Spleen (tissue), 11 donors: ENCODE measurements around the gene NEAT1. TPM values are rescaled to one million over a fixed set of nuclear protein-coding genes. Genes with fewer than 3 reads are reported as not detected.
A peak's percentile ranks its signal among the peaks of the same experiment; 100 is the strongest.

Source experiments
- DNase-seq: peaks from one replicate; pipeline ENCODE4 v3.0.0-alpha.2; 2020
- H3K27ac ChIP-seq, 8 donors: fragments of 200-600 bp; sonication (generic) in 7 of 8; 1 replicate in 4 of 8; 2 replicates in 4 of 8; pipeline versions ENCODE4 v1.5.0 to v1.8.0; 2016 to 2021; ENCODE audit warnings: inconsistent platforms in 4 of 8, mild to moderate bottlenecking in 4 of 8, moderate library complexity in 1 of 8
- H3K27me3 ChIP-seq, 7 donors: fragments of 200-600 bp; sonication (generic) in 6 of 7; replicated peaks in 1 of 7; 1 replicate in 4 of 7; 2 replicates in 3 of 7; pipeline versions ENCODE4 v1.5.0 to v1.8.0; 2016 to 2021; ENCODE audit warnings: inconsistent platforms in 3 of 7, mild to moderate bottlenecking in 1 of 7
- H3K36me3 ChIP-seq, 6 donors: fragments of 200-600 bp; sonication (generic) in 5 of 6; 1 replicate in 4 of 6; 2 replicates in 2 of 6; pipeline versions ENCODE4 v1.5.0 to v1.8.0; 2016 to 2021; ENCODE audit warnings: inconsistent platforms in 2 of 6
- H3K4me1 ChIP-seq, 6 donors: fragments of 200-600 bp; sonication (generic) in 5 of 6; 1 replicate in 3 of 6; 2 replicates in 3 of 6; pipeline versions ENCODE4 v1.5.0 to v1.8.0; 2016 to 2021; ENCODE audit warnings: inconsistent platforms in 3 of 6
- H3K4me3 ChIP-seq, 8 donors: fragments of 200-600 bp; sonication (generic) in 7 of 8; 1 replicate in 4 of 8; 2 replicates in 4 of 8; pipeline versions ENCODE4 v1.5.0 to v1.8.0; 2016 to 2021; ENCODE audit warnings: inconsistent platforms in 4 of 8, mild to moderate bottlenecking in 4 of 8, moderate library complexity in 2 of 8
- H3K9me3 ChIP-seq, 8 donors: fragments of 200-600 bp; sonication (generic) in 7 of 8; 1 replicate in 4 of 8; 2 replicates in 4 of 8; pipeline versions ENCODE4 v1.5.0 to v1.8.0; 2016 to 2021; ENCODE audit warnings: inconsistent platforms in 4 of 8
- POLR2A ChIP-seq, 3 donors: fragments of 450-650 bp; IDR thresholded peaks; one replicate each; pipeline ENCODE4 v1.5.1; 2017; ENCODE audit warnings: antibody characterized with exemption in 3 of 3, mild to moderate bottlenecking in 1 of 3
- POLR2AphosphoS5 ChIP-seq, 3 donors: sonication (generic); formaldehyde crosslinking; IDR thresholded peaks; one replicate each; pipeline ENCODE4 v1.5.1; 2017; ENCODE audit warnings: antibody characterized with exemption in 3 of 3
- WGBS, 5 donors: extraction: QIAGEN DNeasy Blood & Tissue Kit in 3 of 5; methylation state at CpG; one replicate each; pipeline versions ENCODE4 v1.1.5 to v1.1.7; 2013 to 2018; 5-methylcytosine and 5-hydroxymethylcytosine counted together
- intact Hi-C: fragments of 100-400 bp; cut with DNase I; formaldehyde crosslinking; loops from one replicate; pipeline ENCODE4 v1.15.0; 2023; ENCODE audit warnings: low total_unique reads
- polyA plus RNA-seq, 3 donors: library from polyadenylated mRNA; stranded (reverse); fragments of 200-250 nt; gene quantifications; one replicate each; pipeline ENCODE4 v1.2.1, GENCODE V29; 2013
- total RNA-seq, 7 donors: library from RNA; depleted of rRNA in 3 of 7; stranded (reverse); fragments of >200 nt in 3 of 7; fragmentation: NEBNext Ultra II Directional in 4 of 7; extraction: Animal tissue kit (Norgen Biotek cat#: 25700) in 4 of 7; gene quantifications; one replicate each; pipeline versions ENCODE4 v1.1.0 to v1.2.1, GENCODE V29; 2016 to 2021
- TF ChIP-seq, protein P1 (sequence below), 11 experiments: fragments of 200-600 bp in 7 of 11; fragments of 450-650 bp in 4 of 11; sonication (generic) in 4 of 11; IDR thresholded peaks in 8 of 11; conservative IDR thresholded peaks in 3 of 11; 1 replicate in 7 of 11; 2 replicates in 4 of 11; pipeline versions ENCODE4 v1.4.0 to v1.8.0; 2016 to 2021; ENCODE audit warnings: antibody characterized with exemption in 11 of 11, inconsistent platforms in 4 of 11, mild to moderate bottlenecking in 1 of 11
- donor health status: healthy with polysubstance abuse.
- donor health status: DM: no; HTN: no; CAD: no; lungs with moderate emphysema.
- donor health status: DM: no; HTN: no; CAD: no.
- donor health status: Bipolar disorder and iron deficiency.
- donor health status: healthy.
- donor health status: DM: no; HTN: no; CAD: no.
- donor health status: DM: yes; HTN: yes; CAD: no.

The NEAT1 gene
- total and polyA plus RNA-seq, 10 donors: 266 to 1,804 (median 874) TPM

DNA sequence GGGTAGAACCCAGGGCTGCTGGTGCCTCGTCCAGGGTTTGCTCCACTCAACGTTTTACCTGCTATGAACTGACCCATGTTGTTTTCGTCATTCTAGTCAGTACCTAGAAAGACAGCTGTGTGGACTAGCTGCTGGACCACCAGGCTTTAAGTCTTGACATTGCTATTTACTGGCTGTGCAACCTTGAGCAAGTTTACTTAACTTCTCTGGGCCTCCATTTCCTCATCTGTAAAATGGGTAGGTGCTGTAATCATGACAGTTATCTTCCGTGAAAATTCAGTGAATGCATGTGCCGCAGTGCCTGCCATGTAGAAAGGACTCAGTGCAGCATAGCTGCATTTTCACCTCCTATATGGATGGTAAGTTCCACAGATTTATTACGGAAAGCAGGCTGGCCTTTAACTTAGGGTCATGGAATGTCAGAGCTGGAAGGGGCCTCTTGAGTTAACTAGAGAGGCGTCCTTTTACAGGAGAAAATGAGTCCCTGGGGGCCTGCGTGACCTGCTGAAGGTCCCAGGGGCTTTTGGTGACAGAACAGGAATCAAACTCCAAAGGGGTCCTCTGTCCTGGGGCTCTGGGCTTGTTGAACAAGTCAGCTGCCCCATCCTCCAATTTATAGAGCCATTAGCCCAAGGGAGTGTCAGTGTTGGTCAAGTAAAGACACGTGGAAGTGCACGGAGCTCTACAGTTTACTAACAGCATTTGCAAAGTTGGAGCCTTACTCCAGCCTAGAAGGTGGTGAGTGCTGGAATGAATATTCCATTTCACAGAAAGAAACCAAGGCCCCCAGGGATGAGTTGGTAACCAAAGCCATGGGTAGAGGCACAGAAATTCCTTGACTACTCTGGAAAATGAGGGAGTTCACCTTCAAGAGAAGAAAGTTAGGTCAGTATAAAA is 64.2 kb downstream of the NEAT1 start:
- H3K9me3 ChIP-seq: no peaks in the 10 kb centered on the region
- intact Hi-C loops: no loop called here
- H3K27ac ChIP-seq: peak overlapping the region in 7 of 8 donors; percentile 58 to 100 (median 96)
- H3K4me3 ChIP-seq: no peak overlapping the region
- no peaks in the 10 kb centered on the region for H3K27me3 ChIP-seq
- no peak for TF ChIP-seq POLR2A (IDR thresholded peaks at IDR 0.05)
- TF ChIP-seq POLR2AphosphoS5 (IDR thresholded peaks at IDR 0.05): no peak
- TF ChIP-seq, protein P1, sequence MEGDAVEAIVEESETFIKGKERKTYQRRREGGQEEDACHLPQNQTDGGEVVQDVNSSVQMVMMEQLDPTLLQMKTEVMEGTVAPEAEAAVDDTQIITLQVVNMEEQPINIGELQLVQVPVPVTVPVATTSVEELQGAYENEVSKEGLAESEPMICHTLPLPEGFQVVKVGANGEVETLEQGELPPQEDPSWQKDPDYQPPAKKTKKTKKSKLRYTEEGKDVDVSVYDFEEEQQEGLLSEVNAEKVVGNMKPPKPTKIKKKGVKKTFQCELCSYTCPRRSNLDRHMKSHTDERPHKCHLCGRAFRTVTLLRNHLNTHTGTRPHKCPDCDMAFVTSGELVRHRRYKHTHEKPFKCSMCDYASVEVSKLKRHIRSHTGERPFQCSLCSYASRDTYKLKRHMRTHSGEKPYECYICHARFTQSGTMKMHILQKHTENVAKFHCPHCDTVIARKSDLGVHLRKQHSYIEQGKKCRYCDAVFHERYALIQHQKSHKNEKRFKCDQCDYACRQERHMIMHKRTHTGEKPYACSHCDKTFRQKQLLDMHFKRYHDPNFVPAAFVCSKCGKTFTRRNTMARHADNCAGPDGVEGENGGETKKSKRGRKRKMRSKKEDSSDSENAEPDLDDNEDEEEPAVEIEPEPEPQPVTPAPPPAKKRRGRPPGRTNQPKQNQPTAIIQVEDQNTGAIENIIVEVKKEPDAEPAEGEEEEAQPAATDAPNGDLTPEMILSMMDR (IDR thresholded peaks at IDR 0.05 in 8 of 11, conservative IDR thresholded peaks at IDR 0.05 in 3 of 11): no peak
- peaks cover 27 to 73% (median 51%) of the 10 kb centered on the region in 6 donors for H3K4me1 ChIP-seq
- 77 to 85% (median 79%) methylated on average over 10 of the region's 10 CpGs for WGBS, 5 donors
- H3K36me3 ChIP-seq: no peaks in the 10 kb centered on the region
- DNase-seq: no peak

DNA sequence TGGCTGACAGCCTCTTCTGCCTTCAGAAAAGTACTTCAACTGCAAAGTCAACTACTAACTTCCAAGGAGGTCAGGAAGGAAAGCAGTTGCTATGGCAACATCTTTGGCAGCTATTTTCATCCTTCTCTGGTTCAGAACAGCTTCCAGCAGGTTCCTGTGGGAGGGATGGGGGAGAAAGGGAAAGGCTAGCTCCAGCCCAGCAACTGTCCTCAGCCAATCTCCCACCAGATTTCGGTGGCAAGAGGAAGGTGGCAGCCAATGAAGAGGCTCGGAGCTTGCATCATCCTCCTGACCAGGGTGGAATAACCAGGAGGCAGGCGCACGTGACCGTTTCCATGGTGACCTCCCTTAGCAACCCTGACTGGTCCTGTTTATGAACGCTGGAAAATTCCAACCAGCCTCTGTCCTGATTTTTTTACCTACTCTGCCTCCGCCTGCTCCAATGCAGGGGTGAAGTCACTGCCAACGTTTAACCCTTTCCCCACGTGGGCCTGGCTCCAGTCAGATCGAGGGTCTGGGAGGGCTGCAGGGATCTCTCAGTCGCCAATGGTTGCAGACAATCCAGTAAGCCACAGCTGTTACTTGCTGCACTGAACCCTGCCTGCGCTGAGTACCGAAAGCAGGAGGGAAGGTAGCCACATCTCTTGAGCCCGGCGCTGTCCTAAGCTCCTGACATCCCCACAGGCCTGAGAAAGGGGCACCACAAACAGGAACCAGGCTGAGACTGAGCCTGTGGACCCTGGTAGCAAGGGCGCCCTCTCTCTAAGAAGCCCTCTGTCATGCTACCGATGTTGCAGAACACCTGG is 65.1 kb downstream of the NEAT1 start:
- 16 to 23% (median 16%) methylated on average over 15 to 17 of the region's 17 CpGs for WGBS, 5 donors
- H3K27me3 ChIP-seq: no peaks in the 10 kb centered on the region
- H3K36me3 ChIP-seq: no peaks in the 10 kb centered on the region
- peak overlapping the region; percentile 60 to 100 (median 98) for H3K27ac ChIP-seq
- peak; percentile 93 for DNase-seq
- intact Hi-C loops: no loop called here
- peak overlapping the region in 1 of 8 donors; percentile 46 for H3K4me3 ChIP-seq
- TF ChIP-seq, protein P1 (IDR thresholded peaks at IDR 0.05 in 8 of 11, conservative IDR thresholded peaks at IDR 0.05 in 3 of 11): no peak
- TF ChIP-seq POLR2AphosphoS5 (IDR thresholded peaks at IDR 0.05) (peak in 2 of 3 donors; percentile 42 to 67), POLR2A (IDR thresholded peaks at IDR 0.05) (no peak)
- H3K9me3 ChIP-seq: no peaks in the 10 kb centered on the region
- peaks cover 36 to 75% (median 59%) of the 10 kb centered on the region in 6 donors for H3K4me1 ChIP-seq

DNA sequence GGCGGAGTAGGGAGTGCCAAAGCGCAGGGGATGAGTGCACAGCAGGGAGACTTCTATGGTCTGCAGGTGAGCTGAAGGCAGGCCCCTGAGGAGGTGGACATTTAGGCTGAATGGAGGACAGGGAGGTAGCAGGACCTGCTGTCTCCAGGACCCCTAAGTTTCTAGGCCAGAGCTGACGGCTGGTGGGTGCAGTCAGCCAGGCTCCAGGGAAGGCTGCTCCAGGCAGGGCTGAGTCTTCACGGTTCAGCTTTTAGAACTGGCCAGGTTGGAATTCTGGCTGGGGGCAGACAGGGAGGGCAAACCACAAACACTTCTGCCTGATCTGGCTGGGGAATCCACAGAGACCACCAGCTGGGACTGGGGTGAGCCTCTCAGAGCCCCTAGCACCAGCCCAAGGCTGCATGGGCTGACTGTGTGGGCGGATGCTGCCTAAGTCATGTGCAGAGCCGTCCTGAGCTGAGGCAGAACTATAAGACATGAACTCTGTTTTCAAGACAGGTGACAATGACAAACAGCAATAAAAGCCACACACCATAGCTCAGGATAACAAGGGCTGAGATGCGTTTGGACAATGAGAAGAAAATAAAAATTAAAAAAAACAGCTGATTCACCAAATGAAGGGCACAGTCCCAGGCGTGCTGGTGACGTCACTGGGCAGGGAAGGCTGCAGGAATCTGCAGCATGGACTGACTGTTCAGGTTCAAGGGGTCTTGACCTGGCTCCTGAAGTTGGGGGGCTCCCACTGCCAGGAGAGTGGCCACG is 65.9 kb downstream of the NEAT1 start:
- 58 to 69% (median 63%) methylated on average over 9 to 10 of the region's 10 CpGs for WGBS, 5 donors
- intact Hi-C loops: no loop called here
- Histone ChIP-seq H3K27me3 (no peaks in the 10 kb centered on the region), H3K36me3 (no peaks in the 10 kb centered on the region), H3K27ac (peak overlapping the region; percentile 60 to 100 (median 98)), H3K4me1 (peaks cover 43 to 82% (median 67%) of the 10 kb centered on the region in 6 donors), H3K9me3 (no peaks in the 10 kb centered on the region), H3K4me3 (peak overlapping the region in 1 of 8 donors; percentile 46)
- no peak for DNase-seq
- TF ChIP-seq POLR2AphosphoS5 (IDR thresholded peaks at IDR 0.05): no peak
- TF ChIP-seq, protein P1 (IDR thresholded peaks at IDR 0.05 in 8 of 11, conservative IDR thresholded peaks at IDR 0.05 in 3 of 11): no peak
- TF ChIP-seq POLR2A (IDR thresholded peaks at IDR 0.05): no peak
